DND-41 (cell line): ENCODE results near the gene PTPRN2.

Source experiments
- CTCF ChIP-seq: IDR thresholded peaks from 2 replicates; pipeline ENCODE4 v1.5.1; 2012; ENCODE audit warnings: borderline replicate concordance, low read length, moderate library complexity, mild to moderate bottlenecking; ENCODE audit not compliant: poor library complexity, severe bottlenecking; ENCODE audit errors: extremely low read depth
- EZH2 ChIP-seq: IDR thresholded peaks from 3 replicates; pipeline ENCODE4 v1.6.1; 2012; ENCODE audit warnings: borderline replicate concordance, low read depth, mild to moderate bottlenecking, moderate library complexity, low read length, inconsistent platforms; ENCODE audit not compliant: severe bottlenecking

DNA sequence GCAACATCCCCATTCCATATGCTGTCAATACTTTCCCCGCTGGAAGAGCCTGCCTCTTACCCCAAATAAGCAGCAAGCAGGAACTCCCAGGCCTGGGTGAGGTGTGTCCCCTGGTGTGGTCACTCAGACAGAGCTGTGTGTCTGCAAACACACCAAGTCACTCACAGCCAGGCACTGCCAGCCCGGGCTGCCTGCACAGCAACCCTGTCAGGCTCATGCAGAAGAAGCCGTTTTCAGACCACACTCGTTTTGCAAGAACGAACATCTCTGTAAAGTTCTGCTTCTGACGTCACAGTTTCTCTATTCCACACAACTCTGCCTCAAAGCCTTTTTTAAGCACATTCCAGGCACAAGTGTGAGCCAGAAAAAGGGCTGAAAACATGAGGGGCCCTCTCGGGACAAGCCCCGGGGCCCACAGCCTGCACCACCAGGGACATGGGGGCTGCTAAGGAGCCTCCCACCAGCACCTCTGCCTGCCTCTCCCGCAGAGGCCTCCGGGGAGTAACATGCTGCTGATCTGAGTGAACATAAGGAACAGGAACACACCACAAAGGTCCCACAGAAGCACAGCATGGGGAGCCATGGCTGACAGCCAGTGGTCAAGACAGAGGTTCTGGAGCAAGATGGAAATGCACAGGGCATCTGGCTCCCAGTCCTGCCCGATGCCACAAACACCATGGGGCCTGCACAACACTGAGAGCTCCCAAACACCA, 11.4 kb downstream of the PTPRN2 start:
- TF ChIP-seq EZH2 (no peak), CTCF (no peak)
